ENCODE data around the gene AURKAIP1.

Gene AURKAIP1

GRCh38 chr1:1330366-1331067 is 44.5 kb downstream of the AURKAIP1 start:
- Histone ChIP-seq H3K9me3 (ENCODE audit: insufficient read depth, low read length) (no peaks in the 10 kb centered on the region), H3K27me3 (ENCODE audit: low read depth, low read length) (no peaks in the 10 kb centered on the region), H3K4me3 (ENCODE audit: low read length) (no peak overlapping the region), H3K4me1 (ENCODE audit: low read length) (peaks cover 4% of the 10 kb centered on the region), H3K36me3 (replicated peaks; ENCODE audit: low read depth, low read length) (peaks cover 4% of the 10 kb centered on the region), H3K27ac (ENCODE audit: low read length) (no peak overlapping the region), H3K79me2 (ENCODE audit: low read length) (peaks cover 6% of the 10 kb centered on the region), H3K9ac (ENCODE audit: low read length) (no peak overlapping the region), H4K20me1 (ENCODE audit: insufficient read depth, low read length) (0 out of 2 replicates have a peak, but pooled peaks cover 3% of the 10 kb centered on the region), H2AFZ (ENCODE audit: low read depth, low read length) (no peak overlapping the region), H3K4me2 (ENCODE audit: low read length) (no peak overlapping the region)
- TF ChIP-seq CTCF (IDR thresholded peaks at IDR 0.05; ENCODE audit: low read depth, low read length) (no peak), EZH2phosphoT487 (IDR thresholded peaks at IDR 0.05; ENCODE audit: low read depth) (no peak)

- no peak overlapping the region for H3K4me2 ChIP-seq (ENCODE audit: low read length)
Observed at GRCh38 chr1:1329304-1330210, 45.5 kb downstream of the AURKAIP1 start.

DNA sequence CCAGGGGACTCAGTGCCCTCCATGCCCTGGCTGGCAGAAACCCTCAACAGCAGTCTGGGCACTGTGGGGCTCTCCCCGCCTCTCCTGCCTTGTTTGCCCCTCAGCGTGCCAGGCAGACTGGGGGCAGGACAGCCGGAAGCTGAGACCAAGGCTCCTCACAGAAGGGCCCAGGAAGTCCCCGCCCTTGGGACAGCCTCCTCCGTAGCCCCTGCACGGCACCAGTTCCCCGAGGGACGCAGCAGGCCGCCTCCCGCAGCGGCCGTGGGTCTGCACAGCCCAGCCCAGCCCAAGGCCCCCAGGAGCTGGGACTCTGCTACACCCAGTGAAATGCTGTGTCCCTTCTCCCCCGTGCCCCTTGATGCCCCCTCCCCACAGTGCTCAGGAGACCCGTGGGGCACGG is 46.8 kb downstream of the AURKAIP1 start:
- H3K4me2 ChIP-seq (ENCODE audit: low read length), result no peak overlapping the region
- peaks cover 12% of the 10 kb centered on the region for H3K4me1 ChIP-seq (ENCODE audit: low read length)
- no peaks in the 10 kb centered on the region for H3K9me3 ChIP-seq (ENCODE audit: insufficient read depth, low read length)
- H2AFZ ChIP-seq (ENCODE audit: low read depth, low read length), result no peak overlapping the region
- H3K4me3 ChIP-seq (ENCODE audit: low read length), result no peak overlapping the region
- H3K36me3 ChIP-seq (replicated peaks; ENCODE audit: low read depth, low read length), result peaks cover 4% of the 10 kb centered on the region
- no peaks in the 10 kb centered on the region for H3K27me3 ChIP-seq (ENCODE audit: low read depth, low read length)
- no peak overlapping the region for H3K9ac ChIP-seq (ENCODE audit: low read length)
- peaks cover 23% of the 10 kb centered on the region for H3K79me2 ChIP-seq (ENCODE audit: low read length)
- no peak for TF ChIP-seq CTCF (IDR thresholded peaks at IDR 0.05; ENCODE audit: low read depth, low read length)
- TF ChIP-seq EZH2phosphoT487 (IDR thresholded peaks at IDR 0.05; ENCODE audit: low read depth), result no peak
- H3K27ac ChIP-seq (ENCODE audit: low read length), result no peak overlapping the region
- H4K20me1 ChIP-seq (ENCODE audit: insufficient read depth, low read length), result peaks cover 6% of the 10 kb centered on the region; the same call in 1 of the 2 replicates

More at GRCh38 chr1:1329304-1330210, 45.5 kb downstream of the AURKAIP1 start:
- Histone ChIP-seq H3K9ac (ENCODE audit: low read length) (no peak overlapping the region), H3K27ac (ENCODE audit: low read length) (no peak overlapping the region), H3K27me3 (ENCODE audit: low read depth, low read length) (no peaks in the 10 kb centered on the region), H3K4me3 (ENCODE audit: low read length) (no peak overlapping the region), H4K20me1 (ENCODE audit: insufficient read depth, low read length) (0 out of 2 replicates have a peak, but pooled peaks cover 3% of the 10 kb centered on the region), H3K79me2 (ENCODE audit: low read length) (peaks cover 13% of the 10 kb centered on the region), H3K36me3 (replicated peaks; ENCODE audit: low read depth, low read length) (peaks cover 4% of the 10 kb centered on the region), H3K9me3 (ENCODE audit: insufficient read depth, low read length) (no peaks in the 10 kb centered on the region), H2AFZ (ENCODE audit: low read depth, low read length) (no peak overlapping the region), H3K4me1 (ENCODE audit: low read length) (peaks cover 8% of the 10 kb centered on the region)
- no peak for TF ChIP-seq CTCF (IDR thresholded peaks at IDR 0.05; ENCODE audit: low read depth, low read length)
- TF ChIP-seq EZH2phosphoT487 (IDR thresholded peaks at IDR 0.05; ENCODE audit: low read depth), result no peak

DNA sequence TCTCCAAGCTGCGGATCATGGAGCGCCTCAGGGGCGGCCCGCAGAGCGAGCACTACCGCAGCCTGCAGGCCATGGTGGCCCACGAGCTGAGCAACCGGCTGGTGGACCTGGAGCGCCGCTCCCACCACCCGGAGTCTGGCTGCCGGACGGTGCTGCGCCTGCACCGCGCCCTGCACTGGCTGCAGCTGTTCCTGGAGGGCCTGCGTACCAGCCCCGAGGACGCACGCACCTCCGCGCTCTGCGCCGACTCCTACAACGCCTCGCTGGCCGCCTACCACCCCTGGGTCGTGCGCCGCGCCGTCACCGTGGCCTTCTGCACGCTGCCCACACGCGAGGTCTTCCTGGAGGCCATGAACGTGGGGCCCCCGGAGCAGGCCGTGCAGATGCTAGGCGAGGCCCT is 47.7 kb downstream of the AURKAIP1 start:
- H4K20me1 ChIP-seq (ENCODE audit: insufficient read depth, low read length), result peaks cover 12% of the 10 kb centered on the region; the same call in 1 of the 2 replicates
- TF ChIP-seq EZH2phosphoT487 (IDR thresholded peaks at IDR 0.05; ENCODE audit: low read depth) (no peak), CTCF (IDR thresholded peaks at IDR 0.05; ENCODE audit: low read depth, low read length) (no peak)
- H3K27ac ChIP-seq (ENCODE audit: low read length), result no peak overlapping the region
- H3K9me3 ChIP-seq (ENCODE audit: insufficient read depth, low read length), result no peaks in the 10 kb centered on the region
- no peaks in the 10 kb centered on the region for H3K27me3 ChIP-seq (ENCODE audit: low read depth, low read length)
- H3K36me3 ChIP-seq (replicated peaks; ENCODE audit: low read depth, low read length), result peaks cover 4% of the 10 kb centered on the region
- H3K9ac ChIP-seq (ENCODE audit: low read length), result no peak overlapping the region
- no peak overlapping the region for H2AFZ ChIP-seq (ENCODE audit: low read depth, low read length)
- peaks cover 15% of the 10 kb centered on the region for H3K4me1 ChIP-seq (ENCODE audit: low read length)
- peaks cover 30% of the 10 kb centered on the region for H3K79me2 ChIP-seq (ENCODE audit: low read length)
- no peak overlapping the region for H3K4me2 ChIP-seq (ENCODE audit: low read length)
- H3K4me3 ChIP-seq (ENCODE audit: low read length), result no peak overlapping the region

Measured in OCI-LY3 (cell line).